Panc1 (cell line): Measurements from ENCODE around the gene CES2.

Experiments
- SIN3A ChIP-seq: IDR thresholded peaks from 2 replicates; pipeline ENCODE4 v1.6.1; 2012; ENCODE audit warnings: low read depth, mild to moderate bottlenecking, low read length, moderate library complexity, borderline replicate concordance; ENCODE audit not compliant: insufficient read depth
- TF ChIP-seq, protein P1 (sequence below): fragments of 450-650 bp; IDR thresholded peaks from 2 replicates; pipeline ENCODE4 v1.5.1; 2017; ENCODE audit warnings: mild to moderate bottlenecking

DNA sequence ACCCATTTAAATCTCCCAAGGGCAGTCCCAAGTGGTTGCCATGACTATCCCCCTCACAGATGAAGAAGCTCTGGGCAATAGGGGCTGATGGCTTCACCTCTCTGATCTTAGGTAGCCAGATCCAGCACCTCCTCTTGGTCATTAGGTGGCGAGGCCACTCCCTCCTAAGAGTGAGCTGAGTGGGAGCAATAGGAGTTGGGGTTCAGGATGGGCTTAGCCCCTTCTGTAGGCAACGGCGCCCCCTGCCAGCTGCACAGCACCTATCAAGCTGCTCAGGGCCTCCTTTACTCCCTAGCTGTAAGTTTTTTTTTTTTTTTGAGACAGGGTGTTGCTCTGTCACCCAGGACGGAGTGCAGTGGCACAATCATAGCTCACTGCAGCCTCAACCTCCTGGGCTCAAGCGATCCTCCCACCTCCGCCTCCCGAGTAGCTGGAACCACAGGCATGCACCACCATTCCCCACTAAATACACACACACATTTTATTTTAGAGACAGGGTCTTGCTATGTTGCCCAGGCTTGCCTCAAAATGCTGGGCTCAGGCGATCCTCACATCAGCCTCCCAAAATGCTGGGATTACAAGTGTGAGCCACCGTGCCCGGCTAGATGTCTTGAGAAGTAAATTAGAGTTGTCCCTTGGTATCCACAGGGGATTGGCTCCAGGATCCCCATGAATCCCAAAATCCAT is 6.5 kb upstream of the CES2 start:
- TF ChIP-seq SIN3A, result no peak
- TF ChIP-seq, protein P1, sequence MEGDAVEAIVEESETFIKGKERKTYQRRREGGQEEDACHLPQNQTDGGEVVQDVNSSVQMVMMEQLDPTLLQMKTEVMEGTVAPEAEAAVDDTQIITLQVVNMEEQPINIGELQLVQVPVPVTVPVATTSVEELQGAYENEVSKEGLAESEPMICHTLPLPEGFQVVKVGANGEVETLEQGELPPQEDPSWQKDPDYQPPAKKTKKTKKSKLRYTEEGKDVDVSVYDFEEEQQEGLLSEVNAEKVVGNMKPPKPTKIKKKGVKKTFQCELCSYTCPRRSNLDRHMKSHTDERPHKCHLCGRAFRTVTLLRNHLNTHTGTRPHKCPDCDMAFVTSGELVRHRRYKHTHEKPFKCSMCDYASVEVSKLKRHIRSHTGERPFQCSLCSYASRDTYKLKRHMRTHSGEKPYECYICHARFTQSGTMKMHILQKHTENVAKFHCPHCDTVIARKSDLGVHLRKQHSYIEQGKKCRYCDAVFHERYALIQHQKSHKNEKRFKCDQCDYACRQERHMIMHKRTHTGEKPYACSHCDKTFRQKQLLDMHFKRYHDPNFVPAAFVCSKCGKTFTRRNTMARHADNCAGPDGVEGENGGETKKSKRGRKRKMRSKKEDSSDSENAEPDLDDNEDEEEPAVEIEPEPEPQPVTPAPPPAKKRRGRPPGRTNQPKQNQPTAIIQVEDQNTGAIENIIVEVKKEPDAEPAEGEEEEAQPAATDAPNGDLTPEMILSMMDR, result no peak; the same call in 1 of the 2 replicates
